Measurements from ENCODE around the gene CDC42BPG.

The CDC42BPG gene

DNA sequence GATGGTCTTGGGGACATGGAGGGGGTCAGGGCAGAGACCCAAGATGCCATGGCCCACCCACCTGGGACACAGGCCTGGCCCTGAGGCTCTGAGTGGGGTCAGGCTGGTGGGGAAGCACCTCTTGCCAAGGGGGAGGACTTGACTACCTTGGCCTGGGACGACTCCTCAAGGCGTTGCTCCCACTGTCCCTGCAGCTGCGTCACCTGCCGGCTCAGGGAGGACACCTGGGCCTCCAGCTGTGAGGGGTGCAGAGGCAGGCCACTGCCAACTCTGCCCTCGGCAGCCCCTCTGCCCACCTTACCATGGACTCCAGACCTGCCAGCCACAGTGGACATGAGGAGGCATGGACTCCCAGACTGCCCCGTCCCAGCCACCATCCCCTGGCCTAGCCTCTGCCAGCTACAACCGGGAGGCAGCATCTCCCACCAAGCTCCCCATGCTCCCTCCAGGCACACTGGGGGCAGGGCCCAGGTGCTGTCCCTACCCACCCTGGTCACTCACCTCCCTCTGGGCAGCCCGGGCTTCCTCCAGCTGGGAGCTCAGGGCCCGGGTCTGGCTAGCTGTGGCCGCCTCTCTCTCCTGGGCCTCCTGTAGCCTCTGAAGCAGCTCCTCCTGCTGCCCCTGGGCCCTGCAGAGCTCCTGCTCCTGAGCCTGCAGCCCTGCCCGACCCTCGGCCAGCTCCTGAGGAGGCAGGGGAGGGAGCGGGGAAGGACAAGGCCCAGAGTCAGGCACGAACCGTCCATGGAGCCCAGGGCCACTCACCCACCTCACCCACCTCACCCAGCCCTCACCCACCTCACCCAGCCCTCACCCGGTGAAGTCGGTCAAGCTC lies 8.6 kb downstream of the CDC42BPG start:
- Histone ChIP-seq H3K27me3 (ENCODE audit: control insufficient read depth, insufficient read depth, low read length) (no peaks in the 10 kb centered on the region), H3K36me3 (ENCODE audit: control insufficient read depth, insufficient read depth, low read length) (peaks cover 83% of the 10 kb centered on the region), H3K9me3 (ENCODE audit: control insufficient read depth, insufficient read depth, low read depth, low read length) (no peaks in the 10 kb centered on the region), H3K27ac (ENCODE audit: low read depth, low read length) (no peak overlapping the region), H3K4me3 (ENCODE audit: low read depth, low read length) (no peak overlapping the region), H3K4me1 (ENCODE audit: control insufficient read depth, insufficient read depth, low read length) (no peaks in the 10 kb centered on the region), H3K9ac (ENCODE audit: low read length) (no peak overlapping the region)

DNA sequence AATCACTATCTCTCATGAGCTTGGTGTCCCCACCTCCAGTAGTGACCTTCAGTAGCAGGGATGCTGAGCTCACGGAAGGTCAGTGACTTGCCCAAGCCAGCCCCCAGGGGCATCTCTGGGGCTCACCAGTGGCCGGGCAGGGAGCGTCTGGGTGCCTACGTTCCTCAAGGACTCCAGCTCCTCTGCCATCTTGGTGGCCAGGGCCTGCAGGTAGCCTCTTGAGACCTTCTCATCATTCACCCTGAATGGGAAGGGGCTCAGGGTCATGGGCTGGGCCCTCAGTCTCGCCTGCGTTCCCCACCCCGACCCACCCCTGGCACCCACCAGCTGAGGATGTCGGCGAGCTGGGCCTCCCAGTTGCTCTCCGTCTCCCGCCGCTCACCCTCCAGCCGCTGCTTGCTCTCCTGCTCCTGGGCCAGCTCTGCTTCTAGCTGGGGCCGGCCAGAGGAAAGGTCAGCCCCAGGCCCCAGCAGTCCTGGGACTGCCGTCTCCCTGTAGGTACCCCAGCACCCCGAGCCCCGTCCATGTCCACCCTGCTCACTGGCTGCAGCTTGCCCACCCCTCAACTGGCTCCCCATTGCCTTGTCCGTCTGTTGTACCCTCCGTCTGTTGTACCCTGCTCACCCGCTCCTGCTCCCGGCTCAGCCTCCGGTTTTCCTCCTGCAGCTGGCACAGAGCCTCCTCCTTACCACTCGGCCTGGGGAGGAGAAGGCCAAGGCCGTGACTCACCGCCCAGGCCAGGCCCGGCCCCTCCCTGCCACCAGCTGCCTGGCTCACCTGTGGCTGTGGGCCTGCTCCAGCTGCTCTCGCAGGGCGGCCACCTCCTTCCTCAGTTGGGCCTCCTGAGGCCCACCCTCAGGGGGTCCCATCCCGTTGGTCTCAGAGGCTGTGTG lies 9.5 kb downstream of the CDC42BPG start:
- Histone ChIP-seq H3K4me3 (ENCODE audit: low read depth, low read length) (no peak overlapping the region), H3K27me3 (ENCODE audit: control insufficient read depth, insufficient read depth, low read length) (no peaks in the 10 kb centered on the region), H3K27ac (ENCODE audit: low read depth, low read length) (no peak overlapping the region), H3K9ac (ENCODE audit: low read length) (no peak overlapping the region), H3K36me3 (ENCODE audit: control insufficient read depth, insufficient read depth, low read length) (peaks cover 83% of the 10 kb centered on the region), H3K9me3 (ENCODE audit: control insufficient read depth, insufficient read depth, low read depth, low read length) (no peaks in the 10 kb centered on the region), H3K4me1 (ENCODE audit: control insufficient read depth, insufficient read depth, low read length) (no peaks in the 10 kb centered on the region)

DNA sequence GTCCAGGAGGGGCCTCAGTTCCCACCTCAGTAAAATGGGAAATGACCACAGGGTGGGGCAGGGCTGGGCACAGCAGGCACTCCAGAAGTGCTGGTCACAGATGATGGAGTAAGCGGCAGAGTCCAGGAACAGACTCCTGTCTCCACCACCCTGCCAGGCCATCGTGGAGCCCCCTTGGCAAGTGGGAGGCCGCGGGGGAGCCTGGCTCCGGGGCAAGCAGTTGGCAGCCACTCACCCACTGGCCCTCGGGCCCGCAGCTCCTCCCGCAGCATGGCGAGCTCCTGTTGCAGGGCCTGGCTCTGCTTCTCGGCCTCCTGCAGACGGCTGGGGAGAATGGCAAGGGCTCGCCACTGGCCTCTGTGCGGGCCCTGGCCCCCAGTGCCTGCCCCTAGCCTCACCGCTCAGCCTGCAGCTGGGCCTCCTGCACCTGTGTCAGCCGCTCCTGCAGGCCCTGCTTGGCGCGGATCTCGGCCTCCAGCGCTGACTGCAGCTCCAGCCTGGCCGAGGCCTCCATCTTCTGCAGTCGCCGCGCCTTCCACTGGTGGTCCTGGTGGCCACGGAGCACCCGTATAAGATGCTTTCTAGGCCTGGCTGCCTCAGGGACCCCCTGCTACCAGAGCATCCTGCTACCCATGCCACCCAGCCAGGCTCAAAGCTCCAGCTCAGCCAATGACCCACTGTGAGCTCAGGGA lies 10.3 kb downstream of the CDC42BPG start:
- H3K4me1 ChIP-seq (ENCODE audit: control insufficient read depth, insufficient read depth, low read length), result no peaks in the 10 kb centered on the region
- H3K27ac ChIP-seq (ENCODE audit: low read depth, low read length), result no peak overlapping the region

DNA sequence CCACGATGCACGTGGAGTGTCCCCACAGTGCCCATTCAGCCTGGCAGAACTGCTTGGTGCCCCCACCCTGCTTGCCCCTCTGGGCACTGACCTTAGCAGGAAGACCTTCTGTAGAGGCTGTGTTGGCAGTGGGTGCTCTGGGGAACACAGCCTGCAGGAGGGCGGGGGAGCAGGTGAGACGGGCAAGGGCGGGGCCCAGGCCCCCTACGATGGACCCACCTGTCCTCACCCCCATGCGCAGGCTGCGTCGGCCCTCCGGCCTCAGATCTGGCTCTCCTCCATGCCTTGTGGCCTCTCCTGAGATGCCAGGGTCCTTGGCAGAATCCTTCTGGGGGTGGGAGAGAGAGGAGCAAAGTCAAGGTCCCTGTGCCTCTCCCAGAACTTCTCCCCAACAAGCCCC lies 10.9 kb downstream of the CDC42BPG start:
- H3K36me3 ChIP-seq (ENCODE audit: control insufficient read depth, insufficient read depth, low read length), result peaks cover 79% of the 10 kb centered on the region

More for the DNA sequence above, 10.3 kb downstream of the CDC42BPG start:
- Histone ChIP-seq H3K27me3 (ENCODE audit: control insufficient read depth, insufficient read depth, low read length) (no peaks in the 10 kb centered on the region), H3K36me3 (ENCODE audit: control insufficient read depth, insufficient read depth, low read length) (peaks cover 82% of the 10 kb centered on the region), H3K9me3 (ENCODE audit: control insufficient read depth, insufficient read depth, low read depth, low read length) (no peaks in the 10 kb centered on the region), H3K4me3 (ENCODE audit: low read depth, low read length) (no peak overlapping the region), H3K9ac (ENCODE audit: low read length) (no peak overlapping the region)

DNA sequence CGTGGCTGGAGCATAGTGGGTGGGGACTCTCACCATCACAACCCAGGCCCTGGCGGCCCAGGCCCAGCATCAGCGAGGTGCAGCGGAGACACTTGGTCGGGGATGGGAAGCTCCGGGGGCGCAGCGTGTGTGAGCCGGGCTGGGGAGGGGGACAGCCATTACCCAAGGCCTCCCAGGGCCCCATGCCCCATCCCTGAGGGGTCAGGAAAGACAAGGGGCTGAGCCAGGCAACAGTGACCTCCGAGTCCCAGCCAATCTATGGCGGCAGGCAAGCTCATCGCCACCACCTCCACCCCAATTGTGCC lies 11.3 kb downstream of the CDC42BPG start:
- H3K4me1 ChIP-seq (ENCODE audit: control insufficient read depth, insufficient read depth, low read length), result no peaks in the 10 kb centered on the region
- no peak overlapping the region for H3K4me3 ChIP-seq (ENCODE audit: low read depth, low read length)
- no peaks in the 10 kb centered on the region for H3K27me3 ChIP-seq (ENCODE audit: control insufficient read depth, insufficient read depth, low read length)
- H3K9ac ChIP-seq (ENCODE audit: low read length), result no peak overlapping the region
- no peak overlapping the region for H3K27ac ChIP-seq (ENCODE audit: low read depth, low read length)
- H3K9me3 ChIP-seq (ENCODE audit: control insufficient read depth, insufficient read depth, low read depth, low read length), result no peaks in the 10 kb centered on the region
- H3K36me3 ChIP-seq (ENCODE audit: control insufficient read depth, insufficient read depth, low read length), result peaks cover 76% of the 10 kb centered on the region

More for the DNA sequence above, 10.9 kb downstream of the CDC42BPG start:
- no peak overlapping the region for H3K27ac ChIP-seq (ENCODE audit: low read depth, low read length)
- no peak overlapping the region for H3K9ac ChIP-seq (ENCODE audit: low read length)
- H3K4me1 ChIP-seq (ENCODE audit: control insufficient read depth, insufficient read depth, low read length), result no peaks in the 10 kb centered on the region
- no peak overlapping the region for H3K4me3 ChIP-seq (ENCODE audit: low read depth, low read length)
- H3K27me3 ChIP-seq (ENCODE audit: control insufficient read depth, insufficient read depth, low read length), result no peaks in the 10 kb centered on the region
- H3K9me3 ChIP-seq (ENCODE audit: control insufficient read depth, insufficient read depth, low read depth, low read length), result no peaks in the 10 kb centered on the region

DNA sequence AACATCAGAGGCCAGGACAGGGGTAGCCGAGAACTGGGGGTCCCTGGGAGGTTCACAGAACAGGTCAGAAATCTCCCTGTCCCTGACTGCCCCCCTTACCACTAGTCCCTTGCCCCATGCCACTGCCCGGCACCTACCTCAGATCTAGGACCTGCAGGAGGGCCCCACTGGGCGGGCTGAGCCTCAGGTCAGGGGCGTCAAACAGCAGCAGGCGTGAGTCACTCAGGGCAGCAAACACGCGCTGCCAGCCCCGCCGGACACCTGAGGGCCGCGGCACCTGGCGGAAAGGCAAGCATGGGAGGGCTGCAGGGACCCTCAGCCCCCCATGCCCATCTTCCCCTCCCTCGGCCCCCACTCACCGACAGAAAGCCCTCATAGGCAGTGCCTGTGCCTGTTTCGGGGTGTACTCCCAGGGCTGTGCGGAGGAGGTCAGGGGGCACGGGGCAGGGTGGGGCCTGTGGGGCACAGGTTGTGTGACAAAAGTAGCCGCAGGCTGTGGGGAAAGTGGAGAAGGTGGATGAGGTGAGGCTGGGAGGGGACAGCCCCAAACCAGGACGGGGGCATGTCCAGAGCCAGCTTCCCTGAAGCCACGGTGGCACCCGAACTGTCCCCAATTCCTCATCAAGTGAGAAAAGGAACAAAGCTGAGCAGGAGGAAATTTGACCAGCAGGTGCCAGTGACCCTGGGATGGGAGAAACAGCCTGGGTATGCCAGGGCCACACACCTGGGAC lies 11.8 kb downstream of the CDC42BPG start:
- Histone ChIP-seq H3K27me3 (ENCODE audit: control insufficient read depth, insufficient read depth, low read length) (no peaks in the 10 kb centered on the region), H3K27ac (ENCODE audit: low read depth, low read length) (no peak overlapping the region), H3K36me3 (ENCODE audit: control insufficient read depth, insufficient read depth, low read length) (peaks cover 74% of the 10 kb centered on the region), H3K9me3 (ENCODE audit: control insufficient read depth, insufficient read depth, low read depth, low read length) (no peaks in the 10 kb centered on the region), H3K4me1 (ENCODE audit: control insufficient read depth, insufficient read depth, low read length) (no peaks in the 10 kb centered on the region), H3K4me3 (ENCODE audit: low read depth, low read length) (no peak overlapping the region), H3K9ac (ENCODE audit: low read length) (no peak overlapping the region)

DNA sequence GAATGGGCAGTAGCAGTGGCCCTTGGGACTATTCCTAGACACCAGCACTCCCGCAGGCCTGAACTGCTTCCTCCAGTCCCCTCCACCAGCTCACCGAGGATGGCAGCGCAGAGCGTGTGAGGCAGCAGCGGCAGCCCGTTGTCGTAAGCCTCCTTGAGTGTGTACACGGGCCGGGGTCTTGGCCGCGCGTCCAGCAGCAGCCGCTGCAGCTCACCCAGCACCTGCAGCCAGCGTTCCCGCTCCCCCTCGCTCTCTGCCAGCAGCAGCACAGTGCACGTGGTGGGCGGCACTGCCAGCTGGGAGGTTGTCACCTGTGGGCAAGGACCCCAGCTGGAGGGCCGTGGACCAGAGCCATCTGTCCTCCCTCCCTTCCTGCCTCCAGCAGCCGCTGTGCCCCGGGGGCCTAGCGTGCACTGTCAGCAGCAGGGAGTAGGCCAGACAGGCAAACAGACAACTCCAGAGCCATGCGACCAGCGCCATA lies 13.0 kb downstream of the CDC42BPG start:
- Histone ChIP-seq H3K9ac (ENCODE audit: low read length) (no peak overlapping the region), H3K27ac (ENCODE audit: low read depth, low read length) (no peak overlapping the region), H3K36me3 (ENCODE audit: control insufficient read depth, insufficient read depth, low read length) (peaks cover 77% of the 10 kb centered on the region), H3K27me3 (ENCODE audit: control insufficient read depth, insufficient read depth, low read length) (no peaks in the 10 kb centered on the region), H3K9me3 (ENCODE audit: control insufficient read depth, insufficient read depth, low read depth, low read length) (no peaks in the 10 kb centered on the region), H3K4me3 (ENCODE audit: low read depth, low read length) (no peak overlapping the region), H3K4me1 (ENCODE audit: control insufficient read depth, insufficient read depth, low read length) (no peaks in the 10 kb centered on the region)

DNA sequence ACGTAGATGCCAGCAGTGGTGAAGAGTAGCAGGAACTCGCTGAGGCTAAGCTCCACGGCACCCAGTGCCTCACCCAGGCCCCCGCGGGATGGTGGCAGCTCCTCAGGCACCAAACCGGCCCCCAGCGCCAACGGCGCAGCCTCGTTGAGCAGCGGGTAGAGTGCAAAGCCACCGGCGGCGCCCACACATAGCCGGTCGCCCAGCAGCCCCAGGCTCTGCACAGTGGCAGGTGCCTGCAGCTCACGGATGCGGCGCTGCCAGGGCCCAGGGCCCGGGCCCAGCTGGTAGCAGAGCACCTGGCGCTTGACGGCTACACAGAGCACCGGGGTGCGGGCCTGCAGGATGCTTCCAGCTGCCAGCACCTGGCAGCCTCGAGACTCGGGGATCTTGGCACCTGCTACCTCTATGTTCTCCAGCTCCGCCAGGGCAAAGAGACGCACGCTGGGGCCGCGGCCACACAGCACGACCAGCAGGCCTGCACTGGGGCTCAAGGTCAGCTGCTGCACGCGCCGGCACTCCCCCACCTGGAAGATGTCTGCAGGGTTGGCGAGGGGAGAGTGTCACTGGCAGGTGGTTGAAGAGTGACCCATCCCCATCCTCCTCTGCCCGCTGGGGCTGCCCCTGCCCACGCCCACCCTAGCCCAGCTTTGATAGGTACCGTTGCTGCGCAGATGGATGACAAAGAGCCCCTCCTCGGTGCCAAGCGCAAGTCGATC lies 14.8 kb downstream of the CDC42BPG start:
- no peaks in the 10 kb centered on the region for H3K27me3 ChIP-seq (ENCODE audit: control insufficient read depth, insufficient read depth, low read length)
- peaks cover 73% of the 10 kb centered on the region for H3K36me3 ChIP-seq (ENCODE audit: control insufficient read depth, insufficient read depth, low read length)
- H3K27ac ChIP-seq (ENCODE audit: low read depth, low read length), result no peak overlapping the region
- H3K9ac ChIP-seq (ENCODE audit: low read length), result no peak overlapping the region
- H3K9me3 ChIP-seq (ENCODE audit: control insufficient read depth, insufficient read depth, low read depth, low read length), result no peaks in the 10 kb centered on the region
- H3K4me3 ChIP-seq (ENCODE audit: low read depth, low read length), result no peak overlapping the region
- no peaks in the 10 kb centered on the region for H3K4me1 ChIP-seq (ENCODE audit: control insufficient read depth, insufficient read depth, low read length)

DNA sequence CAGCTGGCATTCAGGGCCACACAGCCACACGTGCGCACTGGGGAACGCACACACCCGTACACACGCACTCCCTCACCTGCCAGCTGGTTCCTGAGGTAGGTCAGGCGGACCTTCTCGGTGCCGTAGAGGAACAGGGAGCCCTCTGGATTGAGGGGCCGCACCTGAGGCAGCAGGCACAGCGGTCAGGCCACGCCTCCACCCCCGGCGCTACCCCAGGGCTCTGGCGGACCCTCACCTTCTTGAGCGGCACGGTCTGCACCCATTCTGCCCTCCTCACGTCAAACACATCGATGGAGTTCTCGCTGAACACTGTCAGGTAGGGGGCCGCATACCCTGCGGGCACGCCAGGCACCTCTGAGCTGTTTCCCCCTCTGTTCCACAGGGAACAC lies 17.0 kb downstream of the CDC42BPG start:
- Histone ChIP-seq H3K9me3 (ENCODE audit: control insufficient read depth, insufficient read depth, low read depth, low read length) (no peaks in the 10 kb centered on the region), H3K27ac (ENCODE audit: low read depth, low read length) (no peak overlapping the region), H3K36me3 (ENCODE audit: control insufficient read depth, insufficient read depth, low read length) (peaks cover 54% of the 10 kb centered on the region), H3K4me1 (ENCODE audit: control insufficient read depth, insufficient read depth, low read length) (no peaks in the 10 kb centered on the region), H3K4me3 (ENCODE audit: low read depth, low read length) (no peak overlapping the region), H3K27me3 (ENCODE audit: control insufficient read depth, insufficient read depth, low read length) (no peaks in the 10 kb centered on the region), H3K9ac (ENCODE audit: low read length) (no peak overlapping the region)

Data from HUES6 (cell line).